ENCODE results near the gene ANKH. TPM values are rescaled to one million over a fixed set of nuclear protein-coding genes. Genes with fewer than 3 reads are reported as not detected.

ANKH gene
- total and polyA plus RNA-seq, 10 of the 15 experiments (the other 5 are each of a cell fraction or from before 2014, with no cell fraction given) = 2.1 to 43.9 (median 14.4) TPM

DNA sequence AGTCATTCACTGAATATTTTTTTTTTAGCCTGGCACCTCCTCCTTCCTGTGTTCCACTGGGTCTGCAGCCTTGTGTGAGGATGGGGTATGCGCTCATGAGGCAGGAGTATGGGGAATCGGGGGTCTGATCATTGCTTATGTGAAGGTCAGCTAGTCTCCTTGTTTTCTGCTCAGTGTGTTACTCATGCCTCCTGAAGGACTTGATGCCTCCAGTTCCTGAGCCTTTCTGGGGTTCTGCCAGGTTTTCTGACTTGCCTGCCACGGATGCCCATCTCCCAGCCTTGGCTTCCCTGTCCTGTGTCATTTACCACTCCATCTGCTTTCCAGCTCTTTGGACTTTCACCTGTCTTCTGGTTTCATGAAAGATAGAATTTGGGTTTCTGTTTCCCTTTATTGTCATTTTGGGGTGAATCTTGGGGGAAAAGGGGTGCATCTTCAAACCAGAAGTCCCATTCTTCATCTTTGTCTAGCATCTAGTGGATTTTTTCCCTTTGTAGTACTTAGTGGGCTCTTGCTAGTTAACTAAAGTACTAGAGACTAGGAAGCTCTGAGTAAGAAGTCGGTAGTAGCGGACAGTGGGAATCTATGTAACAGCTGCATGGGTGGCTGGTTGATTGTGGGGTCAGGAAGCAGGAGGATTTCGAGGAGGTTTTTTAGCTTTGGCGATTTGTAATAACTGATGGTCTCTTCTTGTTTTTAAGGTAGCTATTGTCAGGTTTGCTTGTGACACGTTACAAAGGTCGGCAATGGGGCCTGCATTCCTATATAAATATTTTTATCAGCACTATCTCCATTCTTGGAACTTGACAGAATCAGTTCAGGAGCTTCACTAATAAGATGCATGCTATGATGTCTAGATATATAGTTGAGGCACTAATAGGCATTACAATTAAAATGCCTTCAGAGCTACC is 198.8 kb downstream of the ANKH start:
- ChIA-PET SMC1A (ENCODE audit: uncharacterized antibody, unreplicated experiment) (interaction anchor here (0.6 to 1.7 kb wide), 6 partner anchors 10 to 324 kb away, joined by 3 to 10 read pairs (median 3); no protein-coding TSS in a partner anchor), POLR2A (interaction anchor here (0.7 to 1.4 kb wide), 3 partner anchors 10 to 17 kb away, joined by 3 to 4 read pairs (median 3); no protein-coding TSS in a partner anchor)
- intact Hi-C loops (cut with micrococcal nuclease; ENCODE audit: unreplicated experiment) = no loop called here

More for the DNA sequence above, 198.8 kb downstream of the ANKH start:
- Histone ChIP-seq H3K9ac (ENCODE audit: control insufficient read depth, insufficient read depth, low read length) (0 out of 2 replicates have a peak overlapping the region, but pooled peaks have one; percentile 13), H3K4me1 (ENCODE audit: control insufficient read depth, insufficient read depth, low read length) (peaks cover 60% of the 10 kb centered on the region), H3K27me3 (replicated peaks in 1 of 2; ENCODE audit: control insufficient read depth in 2 of 2, insufficient read depth in 2 of 2, low read length in 1 of 2) (no peaks in the 10 kb centered on the region), H3K27ac (ENCODE audit: control insufficient read depth, insufficient read depth) (peak overlapping the region; percentile 88), H3K4me3 (peak overlapping the region; percentile 68), H3K4me2 (ENCODE audit: control insufficient read depth, insufficient read depth) (peak overlapping the region; percentile 89), H2AFZ (ENCODE audit: control insufficient read depth, low read depth, low read length) (no peak overlapping the region), H4K20me1 (ENCODE audit: control insufficient read depth, insufficient read depth) (peaks cover 3% of the 10 kb centered on the region; the same call in 1 of the 2 replicates), H3K79me2 (ENCODE audit: control insufficient read depth, insufficient read depth, low read length) (peaks cover 100% of the 10 kb centered on the region), H3K36me3 (ENCODE audit: control insufficient read depth in 2 of 2, insufficient read depth in 2 of 2, low read length in 1 of 2) (peaks cover 0 to 25% of the 10 kb centered on the region in 2 experiments; a peak in 2 of 4 replicates), H3K9me3 (replicated peaks; ENCODE audit: control insufficient read depth, insufficient read depth, low read length) (no peaks in the 10 kb centered on the region)
- ATAC-seq (no peak), FAIRE-seq (no peak), DNase-seq (ENCODE audit: low read depth, low spot score) (no peak)
- TF ChIP-seq, protein P1, sequence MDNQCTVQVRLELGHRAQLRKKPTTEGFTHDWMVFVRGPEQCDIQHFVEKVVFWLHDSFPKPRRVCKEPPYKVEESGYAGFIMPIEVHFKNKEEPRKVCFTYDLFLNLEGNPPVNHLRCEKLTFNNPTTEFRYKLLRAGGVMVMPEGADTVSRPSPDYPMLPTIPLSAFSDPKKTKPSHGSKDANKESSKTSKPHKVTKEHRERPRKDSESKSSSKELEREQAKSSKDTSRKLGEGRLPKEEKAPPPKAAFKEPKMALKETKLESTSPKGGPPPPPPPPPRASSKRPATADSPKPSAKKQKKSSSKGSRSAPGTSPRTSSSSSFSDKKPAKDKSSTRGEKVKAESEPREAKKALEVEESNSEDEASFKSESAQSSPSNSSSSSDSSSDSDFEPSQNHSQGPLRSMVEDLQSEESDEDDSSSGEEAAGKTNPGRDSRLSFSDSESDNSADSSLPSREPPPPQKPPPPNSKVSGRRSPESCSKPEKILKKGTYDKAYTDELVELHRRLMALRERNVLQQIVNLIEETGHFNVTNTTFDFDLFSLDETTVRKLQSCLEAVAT (IDR thresholded peaks at IDR 0.05) = peak; percentile 90; the same call in 1 of the 2 replicates
- TF ChIP-seq, protein P2, sequence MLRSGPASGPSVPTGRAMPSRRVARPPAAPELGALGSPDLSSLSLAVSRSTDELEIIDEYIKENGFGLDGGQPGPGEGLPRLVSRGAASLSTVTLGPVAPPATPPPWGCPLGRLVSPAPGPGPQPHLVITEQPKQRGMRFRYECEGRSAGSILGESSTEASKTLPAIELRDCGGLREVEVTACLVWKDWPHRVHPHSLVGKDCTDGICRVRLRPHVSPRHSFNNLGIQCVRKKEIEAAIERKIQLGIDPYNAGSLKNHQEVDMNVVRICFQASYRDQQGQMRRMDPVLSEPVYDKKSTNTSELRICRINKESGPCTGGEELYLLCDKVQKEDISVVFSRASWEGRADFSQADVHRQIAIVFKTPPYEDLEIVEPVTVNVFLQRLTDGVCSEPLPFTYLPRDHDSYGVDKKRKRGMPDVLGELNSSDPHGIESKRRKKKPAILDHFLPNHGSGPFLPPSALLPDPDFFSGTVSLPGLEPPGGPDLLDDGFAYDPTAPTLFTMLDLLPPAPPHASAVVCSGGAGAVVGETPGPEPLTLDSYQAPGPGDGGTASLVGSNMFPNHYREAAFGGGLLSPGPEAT (IDR thresholded peaks at IDR 0.05; ENCODE audit: low read depth) = no peak
- ChIA-PET RAD21 (ENCODE audit: unreplicated experiment) (interaction anchor here (1.4 to 1.8 kb wide), 3 partner anchors 10 to 17 kb away, joined by 4 to 6 read pairs (median 5); no protein-coding TSS in a partner anchor), CTCF (interaction anchor here (0.6 to 2.4 kb wide), 6 partner anchors 11 to 398 kb away, joined by 3 to 10 read pairs (median 3); no protein-coding TSS in a partner anchor)
- in situ Hi-C loops (cut with MboI) = loop anchor here (25.0 kb wide), 1 partner anchor 510 kb away; no protein-coding TSS in a partner anchor
- WGBS (ENCODE audit: insufficient coverage, insufficient replicate concordance, low lambda C conversion rate, missing lambda C conversion rate) = 69% methylated on average over 9 of the region's 9 CpGs
- BruUV-seq (replicated peaks) = no TSS peak

Measured in GM12878 (cell line).